Embryonic facial prominence (tissue), 1 donor: ENCODE measurements around the gene HERPUD2.
"Not testable (repeated sequence)": the region's sequence is repeated elsewhere in the genome, so short reads cannot be mapped to it uniquely, and the experiment has no call there.

ENCODE experiments used
- DNase-seq: peaks from one replicate; pipeline ENCODE4 v3.0.0-alpha.2; 2016; ENCODE audit errors: extremely low spot score

HERPUD2 gene

DNA sequence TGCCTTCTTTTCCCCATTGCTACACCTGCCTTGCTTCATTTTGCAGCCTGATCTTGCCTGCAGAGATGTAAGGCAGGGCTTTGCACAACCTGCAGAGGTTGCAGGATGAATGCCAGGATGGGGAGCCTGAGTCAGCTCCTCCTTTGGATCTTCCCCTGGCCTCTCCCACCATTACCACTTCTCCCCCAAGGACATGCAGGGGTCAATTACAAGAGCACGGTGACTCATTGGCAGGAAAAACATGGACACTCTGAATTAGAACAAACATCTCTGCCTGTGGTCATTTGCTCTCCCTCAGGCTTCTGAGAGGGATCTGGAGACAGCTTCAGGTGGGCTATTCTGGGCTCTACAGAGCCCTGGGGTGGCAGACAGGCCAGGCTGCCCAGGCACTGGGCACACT, 89.2 kb downstream of the HERPUD2 start:
- DNase-seq, result no peak

DNA sequence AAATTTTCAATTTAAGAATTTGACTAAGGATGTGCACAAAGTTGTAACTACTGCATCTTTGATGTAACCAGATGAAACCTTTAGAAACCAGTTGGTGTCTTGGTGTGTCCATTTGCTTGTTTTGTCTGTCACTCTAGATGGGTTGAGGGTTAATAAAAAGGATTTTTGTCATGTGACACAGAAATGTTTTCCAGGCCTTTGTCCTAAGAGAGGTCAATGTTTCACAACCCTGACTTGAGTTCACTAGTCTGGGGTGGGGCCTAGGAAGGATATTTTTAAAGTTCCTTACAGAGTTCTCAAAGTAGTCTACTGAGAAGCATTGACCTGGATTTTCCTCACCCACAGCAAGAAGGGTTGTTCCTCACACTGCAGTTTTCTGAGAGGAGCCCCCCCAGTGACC, 90.3 kb downstream of the HERPUD2 start:
- DNase-seq, result no peak

DNA sequence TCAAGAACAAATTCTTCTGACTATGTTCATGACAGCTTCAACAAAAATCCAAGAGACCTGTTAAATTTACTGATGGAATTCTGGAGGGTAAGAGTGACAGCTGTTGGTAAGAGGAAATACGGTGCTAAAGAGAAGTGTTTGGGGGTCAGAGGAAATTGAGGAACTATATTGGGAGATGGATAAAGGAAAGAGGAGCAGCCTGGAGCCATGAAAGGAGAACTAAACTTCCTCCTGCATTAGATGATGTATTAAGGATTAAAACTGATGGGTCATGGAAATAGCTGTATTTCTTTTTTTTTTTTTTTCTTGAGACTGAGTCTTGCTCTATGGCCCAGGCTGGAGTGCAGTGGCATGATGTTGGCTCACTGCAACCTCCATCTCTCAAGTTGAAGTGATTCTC, 95.3 kb downstream of the HERPUD2 start:
- DNase-seq, result no peak

GRCh38 chr7:35599061-35599460, 95.9 kb downstream of the HERPUD2 start:
- DNase-seq, result no peak

GRCh38 chr7:35596061-35596460, 98.9 kb downstream of the HERPUD2 start:
- no peak for DNase-seq

- DNase-seq, result no peak
These were observed 101.0 kb downstream of the HERPUD2 start for GRCh38 chr7:35593899-35594298.

- no peak for DNase-seq
These were observed 106.3 kb downstream of the HERPUD2 start for GRCh38 chr7:35588647-35589046.

DNA sequence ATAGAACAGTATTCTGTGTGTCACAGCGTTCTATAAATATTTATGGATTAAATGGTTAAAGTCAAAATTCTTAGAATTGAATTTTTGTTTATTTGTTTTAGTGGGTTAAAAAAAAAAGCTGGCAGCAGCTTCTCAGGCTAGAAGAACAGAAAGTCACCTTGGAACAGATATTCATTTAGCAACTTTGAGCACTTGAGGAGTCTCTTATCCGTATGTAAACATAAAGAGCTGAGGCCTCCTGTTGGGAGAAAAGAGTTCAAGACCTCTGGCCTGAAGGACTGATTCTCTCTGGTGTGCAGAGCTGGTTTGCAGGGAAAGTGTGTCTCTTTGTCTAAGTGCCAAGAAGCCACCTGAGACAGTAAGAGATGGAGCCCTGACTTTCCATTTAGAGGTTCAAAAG, 109.9 kb downstream of the HERPUD2 start:
- no peak for DNase-seq

DNA sequence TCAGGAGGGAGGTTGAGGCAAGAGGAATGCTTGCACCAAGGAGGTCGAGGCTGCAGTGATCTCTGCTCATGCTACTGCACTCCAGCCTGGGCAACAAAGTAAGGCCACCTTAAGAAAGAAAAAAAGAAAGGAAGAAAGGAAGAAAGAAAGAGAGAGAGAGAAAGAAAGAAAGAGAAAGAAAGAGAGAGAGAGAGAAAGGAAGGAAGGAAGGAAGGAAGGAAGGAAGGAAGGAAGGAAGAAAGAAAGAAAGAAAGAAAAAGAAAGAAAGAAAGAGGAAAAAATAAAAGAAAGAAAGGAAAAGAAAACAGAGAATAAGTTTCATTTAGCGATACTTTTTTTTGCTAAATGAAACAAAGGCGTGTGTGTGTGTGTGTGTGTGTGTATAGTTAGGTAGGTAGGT, 110.4 kb downstream of the HERPUD2 start:
- not testable (repeated sequence) for DNase-seq
